HG02678 (cell line): ENCODE data around the gene SCUBE1.
"Not testable (repeated sequence)": the region's sequence is repeated elsewhere in the genome, so short reads cannot be mapped to it uniquely, and the experiment has no call there.

Experiments used
- ATAC-seq: cut with Tn5 transposase; IDR thresholded peaks from one replicate; pipeline ENCODE4 v1.9.1; 2021; ENCODE audit warnings: mild to moderate bottlenecking, moderate library complexity; ENCODE audit not compliant: unreplicated experiment

Gene SCUBE1

DNA sequence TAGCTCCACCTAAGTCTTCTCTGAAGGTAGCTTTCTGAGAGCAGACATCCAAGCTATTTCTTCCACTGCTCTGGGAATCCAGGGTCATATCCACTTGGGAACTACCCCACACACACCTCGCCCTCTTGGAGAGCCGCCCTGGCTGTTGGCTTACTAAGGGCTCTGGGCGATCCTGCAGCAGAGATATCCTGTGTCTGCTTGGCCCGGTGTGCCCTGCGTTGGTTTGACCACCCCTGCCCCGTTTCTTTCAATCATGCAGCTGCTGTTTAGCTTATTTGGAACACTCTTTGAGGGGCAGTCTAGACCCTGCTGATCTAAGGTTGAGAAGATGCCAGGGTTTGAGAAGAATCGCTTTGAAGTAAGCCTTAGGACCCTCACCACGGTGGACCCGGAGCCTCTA is 17.4 kb upstream of the SCUBE1 start:
- ATAC-seq: no peak

GRCh38 chr22:43356881-43357280 is 13.7 kb upstream of the SCUBE1 start:
- ATAC-seq: no peak

DNA sequence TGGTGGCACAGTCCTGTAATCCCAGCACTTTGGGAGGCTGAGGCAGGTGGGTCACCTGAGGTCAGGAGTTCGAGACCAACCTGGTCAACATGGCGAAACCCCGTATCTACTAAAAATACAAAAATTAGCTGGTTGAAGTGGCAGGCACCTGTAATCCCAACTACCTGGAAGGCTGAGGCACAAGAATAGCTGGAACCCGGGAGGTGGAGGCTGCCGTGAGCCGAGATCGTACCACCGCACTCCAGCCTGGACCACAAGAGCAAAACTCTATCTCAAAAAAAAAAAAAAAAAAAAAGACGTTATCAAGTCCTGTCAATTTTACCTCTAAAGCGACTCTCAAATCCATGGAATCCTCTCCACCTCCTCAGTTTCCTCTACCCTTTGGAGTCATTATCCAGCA is 12.5 kb upstream of the SCUBE1 start:
- not testable (repeated sequence) for ATAC-seq

GRCh38 chr22:43351966-43352345 is 8.8 kb upstream of the SCUBE1 start:
- no peak for ATAC-seq

- ATAC-seq: no peak
Observed at GRCh38 chr22:43349636-43350035, 6.5 kb upstream of the SCUBE1 start.

- ATAC-seq: no peak
Observed at GRCh38 chr22:43346521-43346929, 3.4 kb upstream of the SCUBE1 start.

DNA sequence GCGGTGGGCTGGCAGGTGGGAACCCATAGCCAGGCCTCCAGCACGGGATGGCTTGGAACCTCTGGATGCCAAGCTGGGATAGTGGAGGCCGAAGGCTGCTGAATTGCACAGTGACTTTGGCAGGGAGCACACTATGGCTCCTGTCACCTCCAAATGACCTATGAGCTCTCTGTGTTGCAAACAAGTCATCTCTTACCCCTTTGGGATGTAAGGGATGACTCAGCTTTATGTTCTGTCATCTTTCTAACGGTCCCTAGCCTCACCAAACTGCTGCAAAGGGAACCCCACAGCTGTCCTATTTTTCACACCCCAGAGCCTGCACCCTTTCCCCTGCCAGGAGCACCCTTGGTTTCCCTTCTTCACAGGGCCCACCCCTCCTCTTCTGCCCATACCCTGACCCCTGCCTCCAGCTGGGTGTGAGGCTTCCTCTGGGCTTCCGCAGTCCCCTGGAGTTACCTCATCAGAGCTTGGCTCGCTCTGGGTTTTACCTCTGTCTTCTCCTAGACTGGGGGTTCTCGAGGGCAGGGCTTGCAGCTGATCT is 2.7 kb upstream of the SCUBE1 start:
- no peak for ATAC-seq

DNA sequence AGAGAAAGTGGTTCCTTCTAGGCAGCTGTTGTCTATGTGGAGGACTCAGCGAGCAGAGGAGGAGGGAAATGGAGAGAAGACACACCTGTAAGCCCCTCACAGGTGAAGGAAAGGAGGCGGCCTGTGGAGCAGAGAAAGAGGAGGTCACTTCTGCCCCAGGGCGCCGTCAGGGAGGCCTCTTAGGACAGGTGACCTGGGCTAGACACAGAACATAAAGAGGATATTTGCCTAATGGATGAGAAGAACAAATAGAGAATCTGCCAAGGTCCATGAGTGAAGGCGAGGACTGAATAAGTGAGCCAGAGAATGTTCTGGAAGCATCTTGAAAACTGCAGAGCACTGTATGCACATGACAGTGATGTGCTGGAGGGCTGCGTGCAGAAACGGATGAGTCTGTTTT is 2.2 kb upstream of the SCUBE1 start:
- ATAC-seq: no peak

- no peak for ATAC-seq
Observed at GRCh38 chr22:43344520-43344787, 1.3 kb upstream of the SCUBE1 start.

DNA sequence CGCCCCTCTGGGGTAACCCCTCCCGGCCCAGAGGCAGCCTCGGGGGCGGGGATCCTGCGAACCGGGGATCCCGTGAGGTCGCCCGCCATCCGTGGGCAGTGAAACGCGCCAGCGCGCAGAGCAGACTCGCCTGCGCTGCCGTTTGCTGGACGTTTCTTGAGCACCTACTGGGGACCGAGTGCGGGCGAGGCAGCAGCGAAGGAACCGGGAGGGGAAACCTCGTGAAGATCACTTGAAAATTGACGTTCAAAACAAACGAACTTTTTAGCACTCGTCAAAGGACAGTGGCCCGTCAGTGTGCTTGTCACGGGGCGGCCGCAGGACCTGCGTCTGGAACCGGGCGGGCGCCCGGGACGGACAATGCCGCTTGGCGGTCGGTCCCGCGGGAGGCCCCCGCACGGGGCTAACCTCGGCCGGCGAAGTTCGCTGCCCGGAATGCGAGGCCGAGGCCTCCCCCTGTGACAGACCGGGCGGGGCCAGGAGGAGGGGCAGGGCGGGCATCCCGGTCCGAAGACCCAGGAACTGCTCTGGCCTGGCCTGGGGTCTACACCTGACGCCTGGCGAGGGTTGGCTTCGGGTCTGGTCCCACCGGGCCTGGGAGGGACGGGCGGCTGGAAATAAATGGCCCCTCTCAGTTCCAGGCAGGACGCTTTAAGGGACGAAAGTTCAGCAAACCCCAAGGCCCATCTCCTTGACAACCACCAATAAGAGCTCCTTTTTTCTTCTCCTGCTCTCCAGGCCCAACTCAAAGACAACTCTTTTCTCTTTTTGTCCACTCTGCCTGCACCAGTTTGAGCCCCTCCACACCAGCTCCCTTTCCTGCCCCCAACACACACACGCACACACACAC is 723 bp upstream of the SCUBE1 start:
- ATAC-seq: no peak

DNA sequence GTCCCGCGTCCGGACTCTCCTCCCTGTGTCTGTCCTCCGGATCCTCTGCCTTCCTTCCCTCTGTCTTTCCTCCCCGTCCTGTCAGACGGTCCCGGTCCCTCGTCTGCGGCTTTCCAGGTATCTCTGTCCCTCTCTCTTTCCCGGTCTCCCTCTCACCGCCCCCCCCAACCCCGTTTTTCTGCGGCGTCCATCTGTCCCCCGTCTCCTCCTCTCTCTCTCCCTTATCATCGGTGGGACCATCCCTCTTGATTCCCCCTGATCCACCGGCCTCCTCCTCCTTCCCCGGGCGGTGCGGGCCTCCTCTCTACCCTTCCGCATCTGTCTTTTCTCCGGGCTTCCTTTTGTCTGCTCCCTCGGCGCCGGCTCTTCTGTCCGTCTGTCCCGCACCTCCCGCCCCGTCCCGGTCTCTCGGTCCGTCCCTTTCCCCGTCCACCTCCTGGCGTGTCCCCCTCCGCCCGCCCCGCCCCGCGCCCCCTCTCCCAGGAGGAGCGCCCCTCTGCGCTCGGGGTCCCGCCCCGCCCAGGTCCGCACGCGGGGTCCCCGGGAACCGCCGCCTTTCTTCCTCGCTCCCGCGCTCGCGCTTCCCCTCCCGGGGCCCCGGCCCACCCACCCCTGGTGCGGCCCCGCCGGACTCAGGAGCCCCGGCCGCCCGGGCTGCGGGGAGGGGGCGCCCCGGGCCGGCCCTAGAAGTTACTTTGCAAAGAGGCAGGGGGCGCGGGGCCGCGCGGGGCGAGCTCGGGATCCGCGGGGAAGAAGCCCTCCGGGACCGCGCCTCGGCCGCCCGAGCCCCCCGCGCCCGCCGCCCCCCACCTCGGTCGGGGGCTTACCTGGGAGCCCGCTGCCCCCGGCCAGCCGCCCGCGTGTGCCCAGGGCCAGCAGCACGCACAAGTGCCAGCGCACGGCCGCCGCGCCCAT is 568 bp downstream of the SCUBE1 start:
- no peak for ATAC-seq

DNA sequence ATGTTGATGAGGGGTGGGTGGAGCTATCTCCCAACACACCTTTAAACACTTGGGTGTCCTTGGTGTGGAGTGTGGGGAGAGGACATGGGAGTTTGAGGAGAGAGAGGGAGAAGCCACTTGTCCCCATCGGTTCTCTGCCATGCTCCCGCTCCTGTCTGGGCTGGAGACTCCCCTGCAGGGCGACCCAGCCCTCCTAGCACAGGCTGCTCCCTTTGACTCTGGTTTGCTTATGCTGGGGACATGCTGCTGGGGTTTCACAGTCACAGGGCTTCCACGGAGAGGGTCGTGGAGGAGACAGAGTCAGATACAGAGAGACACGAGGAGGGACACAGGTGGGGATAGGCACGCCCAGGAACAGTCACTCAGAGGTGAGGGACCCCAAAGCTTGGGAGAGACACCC is 1.6 kb downstream of the SCUBE1 start:
- no peak for ATAC-seq

- no peak for ATAC-seq
Observed at GRCh38 chr22:43338766-43339345, 4.3 kb downstream of the SCUBE1 start.

DNA sequence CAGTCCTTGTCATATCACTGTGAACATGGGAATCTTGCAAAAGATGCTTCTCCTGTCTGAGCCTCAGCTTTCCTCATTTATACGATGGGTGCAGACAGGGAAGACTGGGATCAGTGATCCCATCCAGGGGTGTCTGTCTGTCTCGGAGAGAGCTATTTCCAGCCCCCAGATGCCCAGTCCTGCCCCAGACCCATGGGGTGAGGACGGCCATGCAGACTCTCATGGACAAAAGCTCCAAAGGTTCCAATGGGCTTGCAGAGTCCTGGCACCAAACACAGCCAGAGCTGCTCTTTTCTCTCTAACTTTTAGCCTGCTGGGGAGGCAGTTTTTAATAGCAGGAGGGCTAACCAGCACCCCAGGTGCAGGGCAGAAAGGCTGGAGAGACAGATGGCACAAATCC is 5.2 kb downstream of the SCUBE1 start:
- ATAC-seq: no peak

- ATAC-seq: no peak
Observed at GRCh38 chr22:43337385-43337784, 5.8 kb downstream of the SCUBE1 start.

DNA sequence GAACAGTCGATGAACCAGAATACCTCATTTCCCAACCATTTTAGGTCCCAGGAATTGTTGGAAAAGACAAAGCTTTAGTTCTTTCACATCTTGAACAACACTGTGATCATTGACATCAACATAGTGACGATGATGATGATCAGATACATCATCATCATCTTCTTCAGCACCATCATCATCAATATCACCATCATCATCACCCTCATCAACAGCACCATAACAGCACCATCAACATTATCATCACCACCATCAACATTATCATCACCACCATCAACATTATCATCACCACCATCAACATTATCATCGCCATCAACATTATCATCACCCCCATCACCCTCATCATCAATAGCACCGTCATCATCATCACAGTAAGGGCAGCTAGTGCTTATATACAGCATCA is 8.8 kb downstream of the SCUBE1 start:
- no peak for ATAC-seq

DNA sequence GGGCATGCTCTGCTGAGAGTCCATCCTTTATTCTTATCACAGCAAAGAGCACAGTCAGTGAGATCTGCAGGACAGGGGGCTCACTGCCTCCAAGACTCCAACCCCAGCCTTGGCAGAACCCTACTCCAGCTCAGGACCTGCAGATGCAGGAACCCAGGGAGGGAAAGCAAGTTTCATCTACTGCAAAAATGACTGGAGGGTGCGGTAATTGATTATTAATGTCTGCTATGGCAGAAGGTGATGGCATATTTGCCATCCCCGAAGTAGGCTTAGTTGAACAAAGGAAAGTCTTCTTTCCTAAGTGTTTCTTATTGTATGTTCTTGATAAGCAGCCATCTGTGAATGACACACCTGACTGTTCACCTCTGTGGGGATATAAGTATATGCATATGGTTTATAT is 9.2 kb downstream of the SCUBE1 start:
- no peak for ATAC-seq

DNA sequence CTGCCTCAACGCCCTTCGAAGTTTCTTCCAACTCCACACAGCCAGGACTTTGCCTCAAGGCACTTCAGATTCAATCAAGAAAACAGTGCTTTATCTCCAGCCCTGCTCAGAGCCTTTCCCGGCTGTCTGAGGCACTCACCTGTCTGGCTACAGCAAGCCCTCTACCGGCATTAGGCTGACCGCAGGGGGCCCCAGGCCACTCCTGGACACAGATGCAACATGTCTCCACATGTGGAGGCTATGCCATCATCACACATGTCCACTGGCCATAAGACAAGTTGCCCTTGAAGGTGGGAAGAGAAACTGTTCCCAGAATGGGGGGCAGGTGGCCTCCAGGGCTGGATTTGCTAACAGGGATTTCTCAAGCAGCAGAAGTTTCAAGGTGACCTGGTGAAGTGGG is 10.0 kb downstream of the SCUBE1 start:
- no peak for ATAC-seq

- ATAC-seq: no peak
Observed at GRCh38 chr22:43331698-43332097, 11.5 kb downstream of the SCUBE1 start.

- no peak for ATAC-seq
Observed at GRCh38 chr22:43331069-43331451, 12.1 kb downstream of the SCUBE1 start.

DNA sequence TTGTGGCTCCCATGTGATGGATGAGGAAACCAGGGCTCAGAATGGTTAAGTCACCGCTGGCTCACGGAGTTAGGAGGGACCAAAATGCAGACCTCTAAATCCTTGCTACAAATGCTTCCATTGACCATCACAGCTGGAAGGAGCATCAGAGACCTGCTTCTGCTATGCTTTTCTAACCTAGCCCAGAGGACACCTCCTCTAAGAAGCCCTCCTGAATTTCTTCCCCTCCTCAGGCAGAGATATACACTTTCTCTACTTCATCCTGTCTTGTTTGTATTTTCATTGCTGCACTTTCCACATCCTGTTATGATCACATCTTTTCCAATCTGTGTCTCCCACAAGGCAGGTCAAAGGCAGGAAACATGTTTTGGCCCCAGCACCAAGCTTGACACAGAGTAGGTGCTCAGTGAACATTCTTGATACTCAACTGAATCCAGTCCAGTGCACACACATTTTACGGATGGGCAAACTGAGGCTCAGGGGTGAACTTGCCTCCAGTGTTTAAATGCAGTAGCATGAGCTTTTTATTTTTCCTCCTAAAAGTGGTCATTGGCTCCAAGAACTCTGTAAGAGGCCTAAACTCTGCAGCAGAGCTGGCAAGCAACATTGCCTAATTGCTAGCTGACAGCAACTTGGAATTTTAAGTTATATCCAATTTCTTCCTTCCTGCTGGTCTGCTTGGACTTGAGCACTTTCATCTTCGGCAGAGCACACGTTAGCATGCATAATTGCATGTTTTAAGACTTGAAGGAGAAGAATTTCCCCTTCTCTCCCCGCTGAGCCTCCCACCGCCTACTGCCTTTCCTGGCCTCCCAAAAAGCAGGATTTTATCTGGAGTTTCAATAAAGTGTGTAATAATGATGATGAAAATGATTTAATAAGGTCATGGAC is 12.7 kb downstream of the SCUBE1 start:
- no peak for ATAC-seq
